Measurements from ENCODE around the gene PCDHGC5.

Gene PCDHGC5

DNA sequence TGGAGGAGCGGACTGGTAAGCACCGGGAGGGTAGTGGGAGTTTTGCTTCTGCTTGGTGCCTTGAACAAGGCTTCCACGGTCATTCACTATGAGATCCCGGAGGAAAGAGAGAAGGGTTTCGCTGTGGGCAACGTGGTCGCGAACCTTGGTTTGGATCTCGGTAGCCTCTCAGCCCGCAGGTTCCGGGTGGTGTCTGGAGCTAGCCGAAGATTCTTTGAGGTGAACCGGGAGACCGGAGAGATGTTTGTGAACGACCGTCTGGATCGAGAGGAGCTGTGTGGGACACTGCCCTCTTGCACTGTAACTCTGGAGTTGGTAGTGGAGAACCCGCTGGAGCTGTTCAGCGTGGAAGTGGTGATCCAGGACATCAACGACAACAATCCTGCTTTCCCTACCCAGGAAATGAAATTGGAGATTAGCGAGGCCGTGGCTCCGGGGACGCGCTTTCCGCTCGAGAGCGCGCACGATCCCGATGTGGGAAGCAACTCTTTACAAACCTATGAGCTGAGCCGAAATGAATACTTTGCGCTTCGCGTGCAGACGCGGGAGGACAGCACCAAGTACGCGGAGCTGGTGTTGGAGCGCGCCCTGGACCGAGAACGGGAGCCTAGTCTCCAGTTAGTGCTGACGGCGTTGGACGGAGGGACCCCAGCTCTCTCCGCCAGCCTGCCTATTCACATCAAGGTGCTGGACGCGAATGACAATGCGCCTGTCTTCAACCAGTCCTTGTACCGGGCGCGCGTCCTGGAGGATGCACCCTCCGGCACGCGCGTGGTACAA is 12.6 kb upstream of the PCDHGC5 start:
- DNase-seq (ENCODE audit: low read depth, low spot score), result no peak
- H3K9me3 ChIP-seq (ENCODE audit: insufficient read depth, low read length), result no peaks in the 10 kb centered on the region
- H3K4me1 ChIP-seq (ENCODE audit: insufficient read depth, insufficient read length), result peaks cover 4% of the 10 kb centered on the region
- H3K27me3 ChIP-seq (ENCODE audit: insufficient read depth, insufficient read length), result peaks cover 36% of the 10 kb centered on the region
- H3K36me3 ChIP-seq (ENCODE audit: insufficient read depth, insufficient read length, low read length), result no peaks in the 10 kb centered on the region
- H3K9ac ChIP-seq (ENCODE audit: insufficient read length, low read depth), result peak overlapping the region; percentile 79
- no peak for TF ChIP-seq SUZ12 (IDR thresholded peaks at IDR 0.05; ENCODE audit: extremely low read depth, insufficient read depth, insufficient read length)
- TF ChIP-seq YY1 (IDR thresholded peaks at IDR 0.05; ENCODE audit: insufficient read depth, insufficient read length), result no peak
- H3K4me3 ChIP-seq (ENCODE audit: insufficient read length, low read depth), result peak overlapping the region; percentile 72

DNA sequence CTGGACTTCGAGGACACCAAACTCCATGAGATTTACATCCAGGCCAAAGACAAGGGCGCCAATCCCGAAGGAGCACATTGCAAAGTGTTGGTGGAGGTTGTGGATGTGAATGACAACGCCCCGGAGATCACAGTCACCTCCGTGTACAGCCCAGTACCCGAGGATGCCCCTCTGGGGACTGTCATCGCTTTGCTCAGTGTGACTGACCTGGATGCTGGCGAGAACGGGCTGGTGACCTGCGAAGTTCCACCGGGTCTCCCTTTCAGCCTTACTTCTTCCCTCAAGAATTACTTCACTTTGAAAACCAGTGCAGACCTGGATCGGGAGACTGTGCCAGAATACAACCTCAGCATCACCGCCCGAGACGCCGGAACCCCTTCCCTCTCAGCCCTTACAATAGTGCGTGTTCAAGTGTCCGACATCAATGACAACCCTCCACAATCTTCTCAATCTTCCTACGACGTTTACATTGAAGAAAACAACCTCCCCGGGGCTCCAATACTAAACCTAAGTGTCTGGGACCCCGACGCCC is 11.8 kb upstream of the PCDHGC5 start:
- peak overlapping the region; percentile 72 for H3K4me3 ChIP-seq (ENCODE audit: insufficient read length, low read depth)
- H3K9ac ChIP-seq (ENCODE audit: insufficient read length, low read depth), result peak overlapping the region; percentile 9
- no peaks in the 10 kb centered on the region for H3K36me3 ChIP-seq (ENCODE audit: insufficient read depth, insufficient read length, low read length)

DNA sequence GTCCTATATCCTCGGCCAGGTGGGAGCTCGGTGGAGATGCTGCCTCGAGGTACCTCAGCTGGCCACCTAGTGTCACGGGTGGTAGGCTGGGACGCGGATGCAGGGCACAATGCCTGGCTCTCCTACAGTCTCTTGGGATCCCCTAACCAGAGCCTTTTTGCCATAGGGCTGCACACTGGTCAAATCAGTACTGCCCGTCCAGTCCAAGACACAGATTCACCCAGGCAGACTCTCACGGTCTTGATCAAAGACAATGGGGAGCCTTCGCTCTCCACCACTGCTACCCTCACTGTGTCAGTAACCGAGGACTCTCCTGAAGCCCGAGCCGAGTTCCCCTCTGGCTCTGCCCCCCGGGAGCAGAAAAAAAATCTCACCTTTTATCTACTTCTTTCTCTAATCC is 11.1 kb upstream of the PCDHGC5 start:
- no peak overlapping the region for H3K4me3 ChIP-seq (ENCODE audit: insufficient read length, low read depth)

More for the DNA sequence above, 11.8 kb upstream of the PCDHGC5 start:
- Histone ChIP-seq H3K27me3 (ENCODE audit: insufficient read depth, insufficient read length) (peaks cover 36% of the 10 kb centered on the region), H3K4me1 (ENCODE audit: insufficient read depth, insufficient read length) (peaks cover 4% of the 10 kb centered on the region), H3K9me3 (ENCODE audit: insufficient read depth, low read length) (no peaks in the 10 kb centered on the region)
- DNase-seq (ENCODE audit: low read depth, low spot score), result no peak
- TF ChIP-seq YY1 (IDR thresholded peaks at IDR 0.05; ENCODE audit: insufficient read depth, insufficient read length) (no peak), SUZ12 (IDR thresholded peaks at IDR 0.05; ENCODE audit: extremely low read depth, insufficient read depth, insufficient read length) (no peak), ZNF274 (IDR thresholded peaks at IDR 0.05; ENCODE audit: low read depth, low read length) (no peak)

DNA sequence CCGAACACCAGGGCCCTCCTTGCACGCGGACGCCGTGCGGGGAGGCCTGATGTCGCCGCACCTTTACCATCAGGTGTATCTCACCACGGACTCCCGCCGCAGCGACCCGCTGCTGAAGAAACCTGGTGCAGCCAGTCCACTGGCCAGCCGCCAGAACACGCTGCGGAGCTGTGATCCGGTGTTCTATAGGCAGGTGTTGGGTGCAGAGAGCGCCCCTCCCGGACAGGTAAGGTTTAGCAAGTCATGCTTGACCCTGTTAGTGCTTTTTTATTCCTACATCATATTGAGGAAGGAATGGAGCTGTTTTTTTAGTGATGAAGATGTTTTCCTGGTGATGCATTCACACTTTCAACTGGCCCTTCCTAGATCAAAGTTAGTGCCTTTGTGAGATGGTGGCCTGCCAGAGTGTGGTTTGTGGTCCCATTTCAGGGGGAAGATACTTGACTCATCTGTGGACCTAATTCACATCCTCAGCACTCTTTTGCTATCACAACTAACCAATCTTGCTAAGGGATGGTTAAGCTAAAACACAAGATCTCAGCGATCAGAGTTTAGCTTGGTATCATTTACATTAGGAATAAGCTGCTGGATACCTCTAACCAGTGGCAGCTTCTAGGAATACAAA is 10.4 kb upstream of the PCDHGC5 start:
- Histone ChIP-seq H3K4me1 (ENCODE audit: insufficient read depth, insufficient read length) (peaks cover 4% of the 10 kb centered on the region), H3K4me3 (ENCODE audit: insufficient read length, low read depth) (no peak overlapping the region), H3K27me3 (ENCODE audit: insufficient read depth, insufficient read length) (peaks cover 36% of the 10 kb centered on the region), H3K36me3 (ENCODE audit: insufficient read depth, insufficient read length, low read length) (no peaks in the 10 kb centered on the region), H3K9me3 (ENCODE audit: insufficient read depth, low read length) (no peaks in the 10 kb centered on the region), H3K9ac (ENCODE audit: insufficient read length, low read depth) (no peak overlapping the region)
- no peak for TF ChIP-seq YY1 (IDR thresholded peaks at IDR 0.05; ENCODE audit: insufficient read depth, insufficient read length)
- TF ChIP-seq ZNF274 (IDR thresholded peaks at IDR 0.05; ENCODE audit: low read depth, low read length), result no peak
- TF ChIP-seq SUZ12 (IDR thresholded peaks at IDR 0.05; ENCODE audit: extremely low read depth, insufficient read depth, insufficient read length), result no peak
- DNase-seq (ENCODE audit: low read depth, low spot score), result no peak

More for the DNA sequence above, 11.1 kb upstream of the PCDHGC5 start:
- Histone ChIP-seq H3K9me3 (ENCODE audit: insufficient read depth, low read length) (no peaks in the 10 kb centered on the region), H3K27me3 (ENCODE audit: insufficient read depth, insufficient read length) (peaks cover 36% of the 10 kb centered on the region), H3K9ac (ENCODE audit: insufficient read length, low read depth) (no peak overlapping the region), H3K4me1 (ENCODE audit: insufficient read depth, insufficient read length) (peaks cover 4% of the 10 kb centered on the region), H3K36me3 (ENCODE audit: insufficient read depth, insufficient read length, low read length) (no peaks in the 10 kb centered on the region)
- DNase-seq (ENCODE audit: low read depth, low spot score), result no peak
- TF ChIP-seq SUZ12 (IDR thresholded peaks at IDR 0.05; ENCODE audit: extremely low read depth, insufficient read depth, insufficient read length) (no peak), ZNF274 (IDR thresholded peaks at IDR 0.05; ENCODE audit: low read depth, low read length) (no peak), YY1 (IDR thresholded peaks at IDR 0.05; ENCODE audit: insufficient read depth, insufficient read length) (no peak)

DNA sequence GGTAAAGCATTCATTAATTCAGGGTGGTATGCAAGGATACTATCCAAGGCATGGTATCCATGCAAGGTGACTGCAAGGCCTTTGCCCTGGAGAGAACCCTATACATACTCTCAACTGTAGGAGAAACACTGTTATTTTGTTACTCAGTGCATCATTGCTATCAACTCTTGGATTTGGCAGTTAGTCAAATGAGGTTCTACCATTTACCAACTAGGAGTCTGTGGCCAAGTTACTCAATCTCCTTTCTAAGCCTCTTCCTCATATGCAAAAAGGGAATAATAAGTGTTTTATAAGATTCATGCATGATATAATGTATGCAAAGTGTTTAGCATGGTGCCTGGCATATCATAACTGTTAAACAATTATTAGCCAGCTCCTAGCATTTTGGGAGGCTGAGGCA is 9.1 kb upstream of the PCDHGC5 start:
- no peak overlapping the region for H3K9ac ChIP-seq (ENCODE audit: insufficient read length, low read depth)
- H3K4me3 ChIP-seq (ENCODE audit: insufficient read length, low read depth), result no peak overlapping the region
- no peaks in the 10 kb centered on the region for H3K36me3 ChIP-seq (ENCODE audit: insufficient read depth, insufficient read length, low read length)
- peaks cover 28% of the 10 kb centered on the region for H3K27me3 ChIP-seq (ENCODE audit: insufficient read depth, insufficient read length)
- TF ChIP-seq ZNF274 (IDR thresholded peaks at IDR 0.05; ENCODE audit: low read depth, low read length) (no peak), SUZ12 (IDR thresholded peaks at IDR 0.05; ENCODE audit: extremely low read depth, insufficient read depth, insufficient read length) (no peak), YY1 (IDR thresholded peaks at IDR 0.05; ENCODE audit: insufficient read depth, insufficient read length) (no peak)
- H3K9me3 ChIP-seq (ENCODE audit: insufficient read depth, low read length), result no peaks in the 10 kb centered on the region
- DNase-seq (ENCODE audit: low read depth, low spot score), result no peak
- H3K4me1 ChIP-seq (ENCODE audit: insufficient read depth, insufficient read length), result peaks cover 4% of the 10 kb centered on the region

DNA sequence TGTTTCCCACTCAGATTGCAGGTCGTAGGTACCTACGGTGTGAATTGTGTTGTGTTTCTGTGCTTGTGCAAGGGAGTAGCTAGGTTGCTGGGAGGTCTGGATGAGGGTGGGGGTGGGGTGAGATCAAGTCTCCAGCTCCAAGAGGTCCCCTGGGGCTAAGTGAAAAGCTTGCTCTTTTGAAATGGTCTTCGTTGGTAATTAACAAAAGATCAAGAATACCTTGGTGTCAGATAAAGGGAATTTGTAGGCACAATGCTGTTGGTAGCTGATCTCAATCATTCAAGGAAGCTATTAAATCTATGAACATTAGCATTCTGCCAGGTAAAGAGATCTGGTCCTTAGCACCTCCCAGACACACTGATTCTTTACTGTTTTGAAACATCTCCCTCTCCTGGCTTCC is 5.0 kb upstream of the PCDHGC5 start:
- Histone ChIP-seq H3K9ac (ENCODE audit: insufficient read length, low read depth) (peak overlapping the region; percentile 17), H3K36me3 (ENCODE audit: insufficient read depth, insufficient read length, low read length) (peaks cover 7% of the 10 kb centered on the region), H3K4me3 (ENCODE audit: insufficient read length, low read depth) (peak overlapping the region; percentile 38), H3K9me3 (ENCODE audit: insufficient read depth, low read length) (no peaks in the 10 kb centered on the region; the same call in 1 of the 2 replicates), H3K4me1 (ENCODE audit: insufficient read depth, insufficient read length) (peaks cover under 1% of the 10 kb centered on the region), H3K27me3 (ENCODE audit: insufficient read depth, insufficient read length) (peaks cover 22% of the 10 kb centered on the region)
- TF ChIP-seq ZNF274 (IDR thresholded peaks at IDR 0.05; ENCODE audit: low read depth, low read length) (no peak), YY1 (IDR thresholded peaks at IDR 0.05; ENCODE audit: insufficient read depth, insufficient read length) (no peak), SUZ12 (IDR thresholded peaks at IDR 0.05; ENCODE audit: extremely low read depth, insufficient read depth, insufficient read length) (no peak)
- no peak for DNase-seq (ENCODE audit: low read depth, low spot score)

DNA sequence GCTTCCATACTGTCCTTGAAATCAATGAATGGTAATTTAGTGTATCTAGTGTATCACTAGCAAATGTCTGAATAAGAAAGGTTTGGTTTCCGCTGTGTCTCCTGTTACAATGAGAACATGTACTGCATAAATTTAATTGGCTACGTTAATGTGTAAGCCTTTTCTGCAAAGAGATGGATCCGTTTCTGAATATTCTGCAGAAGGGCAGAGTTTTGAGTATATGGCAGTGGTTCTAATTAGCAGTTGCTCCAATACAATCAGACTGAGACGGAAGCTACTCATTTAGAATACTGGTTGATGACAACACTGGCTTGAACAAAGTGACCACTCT is 4.6 kb upstream of the PCDHGC5 start:
- H3K4me1 ChIP-seq (ENCODE audit: insufficient read depth, insufficient read length), result peaks cover 3% of the 10 kb centered on the region
- peak overlapping the region; percentile 38 for H3K4me3 ChIP-seq (ENCODE audit: insufficient read length, low read depth)
- peaks cover 7% of the 10 kb centered on the region for H3K36me3 ChIP-seq (ENCODE audit: insufficient read depth, insufficient read length, low read length)
- no peak for DNase-seq (ENCODE audit: low read depth, low spot score)
- no peak for TF ChIP-seq SUZ12 (IDR thresholded peaks at IDR 0.05; ENCODE audit: extremely low read depth, insufficient read depth, insufficient read length)
- no peak for TF ChIP-seq ZNF274 (IDR thresholded peaks at IDR 0.05; ENCODE audit: low read depth, low read length)
- TF ChIP-seq YY1 (IDR thresholded peaks at IDR 0.05; ENCODE audit: insufficient read depth, insufficient read length), result no peak
- peak overlapping the region; percentile 17 for H3K9ac ChIP-seq (ENCODE audit: insufficient read length, low read depth)
- H3K27me3 ChIP-seq (ENCODE audit: insufficient read depth, insufficient read length), result peaks cover 22% of the 10 kb centered on the region
- H3K9me3 ChIP-seq (ENCODE audit: insufficient read depth, low read length), result no peaks in the 10 kb centered on the region; the same call in 1 of the 2 replicates

All from NT2/D1 (cell line).